Hematopoietic multipotent progenitor cell treated with erythropoietin and hydrocortisone succinate and interleukin-3 and kit ligand, for 4 days (in vitro differentiated cells): ENCODE measurements around the gene AUTS2.

Source experiments
- DNase-seq: peaks from one replicate; pipeline ENCODE4 v3.0.0-alpha.2; 2015

The AUTS2 gene

DNA sequence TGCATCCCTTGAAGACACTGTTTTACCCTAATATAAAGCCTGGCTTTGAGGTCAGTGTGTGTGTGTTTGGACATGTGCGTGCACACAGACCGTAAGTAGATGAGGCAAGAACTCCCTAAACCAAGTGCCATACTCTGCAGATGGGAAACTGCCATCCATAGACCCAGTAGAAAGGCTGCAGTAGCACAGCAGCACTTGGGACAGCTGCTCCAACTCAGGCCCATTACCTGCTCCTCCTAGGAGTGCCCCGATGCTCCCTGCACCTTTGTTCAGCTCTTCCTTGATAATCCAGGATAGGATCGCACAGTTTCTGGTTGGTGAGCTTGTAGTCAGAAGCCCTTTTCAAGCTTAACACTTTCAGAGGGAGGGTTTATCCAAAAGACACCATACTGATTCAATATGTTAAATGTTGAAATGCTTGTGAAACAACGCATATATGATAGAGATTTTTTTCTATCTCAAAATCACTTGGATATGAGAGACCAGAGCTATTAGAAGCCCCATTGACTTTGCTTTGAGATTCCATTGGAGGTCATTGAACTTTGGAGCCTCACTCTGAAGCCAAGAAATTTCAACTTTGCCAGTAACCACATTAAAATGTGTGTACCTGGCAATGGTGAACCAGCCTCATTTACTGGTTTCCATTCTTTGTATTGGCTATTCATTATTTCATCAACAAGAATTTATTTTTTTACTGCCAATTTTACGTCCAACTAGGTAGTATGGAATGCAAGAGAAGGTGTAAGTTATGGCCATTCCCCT lies 776.7 kb downstream of the AUTS2 start:
- DNase-seq, result no peak

DNA sequence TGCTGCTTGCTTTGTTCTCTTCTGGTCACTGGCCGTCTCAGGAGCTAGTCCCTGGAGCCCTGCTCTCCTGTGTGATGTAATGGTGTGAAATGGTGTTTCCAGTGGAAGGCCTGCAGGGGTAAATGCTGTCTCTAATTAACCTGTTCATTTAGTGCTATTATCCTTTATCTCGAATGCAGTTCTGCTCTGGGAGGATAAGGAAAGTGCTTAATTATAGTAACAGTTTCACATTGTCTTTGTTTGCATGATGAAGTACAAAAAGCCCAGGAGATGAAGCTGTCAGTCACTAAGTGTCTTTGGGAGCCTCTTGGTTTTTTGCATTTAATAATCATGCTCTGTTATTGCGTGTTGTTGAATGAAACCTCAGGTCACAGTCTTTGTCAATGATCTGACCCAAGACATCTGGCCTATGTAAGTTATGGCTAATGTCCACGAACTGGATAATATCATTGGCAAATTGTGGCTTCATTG lies 778.3 kb downstream of the AUTS2 start:
- no peak for DNase-seq

GRCh38 chr7:70377957-70378356 lies 779.7 kb downstream of the AUTS2 start:
- DNase-seq, result no peak

- no peak for DNase-seq
These were observed 780.9 kb downstream of the AUTS2 start for GRCh38 chr7:70379210-70379609.

- DNase-seq, result no peak
These were observed 782.2 kb downstream of the AUTS2 start for GRCh38 chr7:70380421-70381015.

DNA sequence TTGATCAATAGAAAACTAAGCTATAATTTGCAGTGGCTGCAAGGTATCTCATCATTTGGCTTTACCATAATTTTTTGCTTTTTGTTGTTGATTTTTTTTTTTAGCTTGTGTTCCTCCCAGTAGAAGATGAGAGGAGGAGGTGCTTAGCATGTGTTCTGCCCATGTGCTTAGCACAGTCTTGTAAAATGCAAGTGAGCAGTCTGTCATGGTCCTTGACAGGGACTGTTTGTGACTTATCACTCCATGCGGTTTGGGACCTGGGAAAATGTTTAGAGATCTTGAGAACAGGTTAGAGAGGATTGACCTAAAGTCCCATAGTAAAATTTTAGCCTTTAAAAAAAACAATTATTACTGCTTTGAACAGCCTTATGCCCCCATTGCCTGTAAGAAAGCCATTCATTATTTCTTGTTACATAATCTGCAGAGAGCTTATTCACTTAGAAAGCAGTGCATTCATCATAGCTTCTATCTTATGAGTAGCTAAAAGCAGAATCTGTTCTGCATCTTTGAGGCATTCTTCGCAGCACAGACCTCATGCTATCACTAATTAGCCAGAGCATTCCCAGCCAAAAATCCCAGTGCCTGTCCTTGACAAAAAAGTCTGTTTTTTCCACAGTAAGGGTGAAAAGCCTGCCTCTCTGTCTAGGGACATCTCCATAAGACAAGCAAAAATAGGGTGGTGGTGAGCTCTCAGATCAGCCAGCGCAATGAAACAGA lies 784.9 kb downstream of the AUTS2 start:
- no peak for DNase-seq

GRCh38 chr7:70384024-70384423 lies 785.7 kb downstream of the AUTS2 start:
- no peak for DNase-seq

GRCh38 chr7:70384891-70385290 lies 786.6 kb downstream of the AUTS2 start:
- no peak for DNase-seq

DNA sequence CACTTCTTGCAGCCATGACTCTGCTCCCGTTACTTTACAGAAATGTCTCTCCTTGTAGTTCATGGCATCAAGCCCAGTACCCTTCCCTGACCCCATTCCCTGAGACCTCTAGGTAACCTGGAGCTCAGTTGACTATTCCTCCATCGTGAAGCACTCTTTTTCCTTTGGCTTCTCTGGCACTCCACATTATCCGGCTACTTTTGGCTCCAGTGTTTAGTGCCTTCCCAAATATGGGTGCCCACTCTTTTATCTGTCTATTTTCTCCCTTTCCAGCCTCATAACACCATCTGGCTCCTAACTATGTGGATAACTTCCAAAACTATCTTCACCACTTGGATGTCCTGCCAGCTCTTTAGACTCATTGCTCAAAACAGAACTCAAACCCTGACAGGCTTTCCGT lies 788.9 kb downstream of the AUTS2 start:
- DNase-seq, result no peak

DNA sequence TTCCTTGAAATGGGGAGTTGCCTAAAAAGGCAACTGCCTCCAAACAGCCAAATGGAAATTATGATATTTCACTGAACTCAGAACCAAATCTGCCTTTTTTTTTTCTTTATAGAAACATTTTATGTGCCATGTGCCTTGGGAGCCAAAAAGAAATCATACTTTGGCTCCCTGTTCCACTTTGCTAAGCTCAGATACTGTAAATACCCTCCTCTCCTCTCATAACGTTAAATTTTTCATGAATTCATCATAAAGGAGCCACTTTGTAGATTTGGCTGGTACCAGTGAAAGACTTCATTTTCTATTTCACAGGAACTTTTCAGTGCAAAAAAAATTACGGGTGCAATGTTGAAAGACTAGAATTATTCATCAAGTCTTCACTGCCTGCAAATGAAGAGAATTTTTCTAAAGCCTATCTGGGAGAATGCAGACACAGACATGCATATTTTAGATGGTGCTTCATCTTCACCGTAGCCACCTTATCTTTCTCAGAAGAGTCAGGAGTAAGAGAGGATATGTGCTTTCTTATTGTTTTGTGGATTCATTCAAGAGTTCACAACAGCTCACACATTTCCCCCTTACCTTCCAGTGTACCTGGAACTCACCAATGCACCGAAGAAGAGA lies 791.4 kb downstream of the AUTS2 start:
- no peak for DNase-seq

GRCh38 chr7:70390251-70390650 lies 792.0 kb downstream of the AUTS2 start:
- DNase-seq, result no peak

GRCh38 chr7:70392256-70392876 lies 794.1 kb downstream of the AUTS2 start:
- no peak for DNase-seq

DNA sequence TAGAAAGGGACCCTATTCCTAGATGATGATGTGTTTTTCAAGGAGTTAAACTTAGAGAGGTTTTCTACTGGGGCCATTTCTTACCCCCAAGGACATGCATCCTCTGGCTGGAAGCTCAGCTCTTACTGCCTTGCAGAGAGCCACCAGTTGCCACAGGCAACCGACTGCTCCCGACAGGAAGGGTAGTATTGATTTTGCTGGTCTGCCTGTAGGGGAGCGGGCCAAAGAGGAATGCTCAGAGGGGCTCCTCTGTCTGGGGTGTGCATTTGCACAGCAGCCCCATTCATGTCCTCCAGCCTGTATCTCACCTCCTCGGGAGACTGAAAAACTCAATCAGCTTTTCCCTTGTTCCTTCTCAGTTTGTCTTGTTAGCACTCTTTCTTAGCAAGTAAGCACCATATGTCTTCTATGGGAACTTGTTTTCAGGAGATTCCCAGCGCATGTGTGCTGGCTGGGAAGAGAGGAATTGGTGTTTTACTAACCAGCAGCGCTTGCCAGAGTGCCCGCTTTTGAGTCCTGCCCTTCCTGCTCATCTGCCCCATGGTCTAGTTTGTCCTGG lies 794.7 kb downstream of the AUTS2 start:
- DNase-seq, result no peak

- DNase-seq, result no peak
These were observed 795.7 kb downstream of the AUTS2 start for GRCh38 chr7:70393956-70394355.

GRCh38 chr7:70400829-70401380 lies 802.6 kb downstream of the AUTS2 start:
- DNase-seq, result no peak

DNA sequence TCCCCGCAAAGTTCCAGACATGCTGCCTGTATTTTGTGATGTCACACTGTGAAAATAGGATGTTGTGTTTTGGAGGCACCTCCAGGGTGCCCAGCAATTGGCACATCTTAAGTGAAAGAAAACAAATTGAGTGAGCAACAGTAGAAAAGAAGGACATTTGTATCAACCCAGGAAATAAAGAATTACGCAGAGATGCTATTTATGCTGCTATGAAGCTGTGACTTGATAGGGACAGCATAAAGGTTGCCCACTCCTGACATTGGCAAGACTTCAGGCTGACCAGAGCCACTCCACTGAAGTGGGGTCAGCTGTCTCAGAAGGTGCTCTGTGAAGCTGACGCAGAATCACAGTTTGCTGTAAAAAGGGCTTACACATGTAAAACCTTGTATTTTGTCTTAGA lies 803.8 kb downstream of the AUTS2 start:
- DNase-seq, result no peak

DNA sequence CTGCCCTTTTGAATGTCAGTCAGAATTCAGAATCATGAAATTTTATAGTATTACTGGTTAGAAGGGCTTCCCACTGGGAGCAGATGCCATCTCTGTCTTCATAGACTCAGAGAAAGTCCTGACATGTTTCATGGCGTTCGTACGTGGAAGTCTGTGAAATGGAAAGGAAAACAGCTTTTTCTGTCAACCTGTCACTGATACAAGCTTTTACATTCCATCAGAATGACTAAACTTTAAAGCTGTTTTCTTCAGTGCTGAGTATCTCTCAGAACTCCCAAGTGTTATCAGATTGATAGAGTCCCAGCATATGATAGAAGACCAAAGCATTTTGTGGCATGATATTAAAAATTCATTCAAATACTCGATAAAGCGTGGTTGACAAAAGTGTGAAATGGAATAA lies 807.0 kb downstream of the AUTS2 start:
- DNase-seq, result no peak

GRCh38 chr7:70406186-70406949 lies 808.1 kb downstream of the AUTS2 start:
- no peak for DNase-seq

DNA sequence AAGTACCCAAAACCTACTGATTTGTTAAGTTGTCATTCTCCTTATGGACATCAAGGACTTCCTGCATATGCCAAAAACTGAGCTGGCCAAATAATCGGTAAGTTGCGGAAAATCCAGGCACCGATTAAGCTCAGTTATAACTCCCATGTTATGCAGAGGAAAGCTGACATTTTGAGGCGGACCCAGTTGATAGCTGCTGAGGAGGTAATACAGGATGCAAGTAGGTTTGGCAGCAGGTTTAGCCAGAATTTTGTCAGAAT lies 808.6 kb downstream of the AUTS2 start:
- DNase-seq, result no peak

GRCh38 chr7:70408477-70408876 lies 810.2 kb downstream of the AUTS2 start:
- no peak for DNase-seq

- no peak for DNase-seq
These were observed 810.6 kb downstream of the AUTS2 start for GRCh38 chr7:70408891-70409290.
